Middle frontal gyrus (tissue), 1 donor: ENCODE data around the gene SMAD6.

ENCODE experiments used
- DNase-seq: peaks from one replicate; pipeline ENCODE4 v3.0.0-alpha.2; 2015; ENCODE audit warnings: low spot score; ENCODE audit errors: extremely low spot score

SMAD6 gene

GRCh38 chr15:66720206-66721010, 18.4 kb downstream of the SMAD6 start:
- DNase-seq: no peak

GRCh38 chr15:66721020-66721419, 19.0 kb downstream of the SMAD6 start:
- no peak for DNase-seq

- DNase-seq: no peak
Measured at GRCh38 chr15:66721501-66721937, 19.5 kb downstream of the SMAD6 start.

- DNase-seq: no peak
Measured at GRCh38 chr15:66721954-66722353, 19.9 kb downstream of the SMAD6 start.

GRCh38 chr15:66722757-66723540, 20.9 kb downstream of the SMAD6 start:
- no peak for DNase-seq

GRCh38 chr15:66723826-66724731, 22.0 kb downstream of the SMAD6 start:
- DNase-seq: no peak

- no peak for DNase-seq
Measured at GRCh38 chr15:66724732-66725463, 22.9 kb downstream of the SMAD6 start.

- DNase-seq: no peak
Measured at GRCh38 chr15:66725464-66725785, 23.4 kb downstream of the SMAD6 start.

- no peak for DNase-seq
Measured at GRCh38 chr15:66726386-66726785, 24.4 kb downstream of the SMAD6 start.

- no peak for DNase-seq
Measured at GRCh38 chr15:66729331-66729951, 27.4 kb downstream of the SMAD6 start.

GRCh38 chr15:66730168-66731021, 28.4 kb downstream of the SMAD6 start:
- DNase-seq: no peak

- DNase-seq: no peak
Measured at GRCh38 chr15:66733976-66734375, 31.9 kb downstream of the SMAD6 start.

- no peak for DNase-seq
Measured at GRCh38 chr15:66734961-66735908, 33.2 kb downstream of the SMAD6 start.

GRCh38 chr15:66735909-66736305, 33.9 kb downstream of the SMAD6 start:
- DNase-seq: no peak

GRCh38 chr15:66737243-66738010, 35.4 kb downstream of the SMAD6 start:
- DNase-seq: no peak

GRCh38 chr15:66738116-66738515, 36.1 kb downstream of the SMAD6 start:
- no peak for DNase-seq

- no peak for DNase-seq
Measured at GRCh38 chr15:66738595-66738994, 36.6 kb downstream of the SMAD6 start.

- DNase-seq: no peak
Measured at GRCh38 chr15:66739287-66739686, 37.3 kb downstream of the SMAD6 start.
